HK-2 (cell line): ENCODE measurements around the gene TSHB.
"Not testable (repeated sequence)": the region's sequence is repeated elsewhere in the genome, so short reads cannot be mapped to it uniquely, and the experiment has no call there.

Source experiments
- DNase-seq: peaks from one replicate; pipeline ENCODE4 v3.0.0-alpha.2; 2018; ENCODE audit not compliant: unreplicated experiment

Gene TSHB

GRCh38 chr1:115029526-115029925, at the start of gene TSHB:
TSHB (plus strand) TSS chr1:115029826; CDS start chr1:115033363, 3,537 bp downstream.
- DNase-seq, result no peak

- no peak for DNase-seq
Measured at GRCh38 chr1:114982251-114982650, 47.4 kb upstream of the TSHB start.

GRCh38 chr1:114986286-114986685, 43.3 kb upstream of the TSHB start:
- no peak for DNase-seq

- no peak for DNase-seq
Measured at GRCh38 chr1:114988095-114988494, 41.5 kb upstream of the TSHB start.

- no peak for DNase-seq
Measured at GRCh38 chr1:114997510-114998289, 31.9 kb upstream of the TSHB start.

- DNase-seq, result no peak
Measured at GRCh38 chr1:115006191-115006590, 23.4 kb upstream of the TSHB start.

- no peak for DNase-seq
Measured at GRCh38 chr1:115012006-115012405, 17.6 kb upstream of the TSHB start.

- DNase-seq, result no peak
Measured at GRCh38 chr1:115012434-115012833, 17.2 kb upstream of the TSHB start.

- no peak for DNase-seq
Measured at GRCh38 chr1:115013792-115014191, 15.8 kb upstream of the TSHB start.

GRCh38 chr1:115019549-115019948, 10.1 kb upstream of the TSHB start:
- DNase-seq, result not testable (repeated sequence)

- DNase-seq, result no peak
Measured at GRCh38 chr1:115021145-115021544, 8.5 kb upstream of the TSHB start.

- no peak for DNase-seq
Measured at GRCh38 chr1:115023593-115023992, 6.0 kb upstream of the TSHB start.

- DNase-seq, result no peak
Measured at GRCh38 chr1:115031595-115031994, 2.0 kb downstream of the TSHB start.

GRCh38 chr1:115035652-115036051, 6.0 kb downstream of the TSHB start:
- DNase-seq, result no peak

GRCh38 chr1:115036814-115037507, 7.3 kb downstream of the TSHB start:
- DNase-seq, result no peak

GRCh38 chr1:115040501-115040900, 10.9 kb downstream of the TSHB start:
- no peak for DNase-seq

GRCh38 chr1:115041654-115042053, 12.0 kb downstream of the TSHB start:
- DNase-seq, result no peak

GRCh38 chr1:115046751-115047150, 17.1 kb downstream of the TSHB start:
- DNase-seq, result no peak

- DNase-seq, result no peak
Measured at GRCh38 chr1:115051850-115052249, 22.2 kb downstream of the TSHB start.

- peak; percentile 52 for DNase-seq
Measured at GRCh38 chr1:115052454-115053083, 22.9 kb downstream of the TSHB start.

- DNase-seq, result peak; percentile 88
Measured at GRCh38 chr1:115056395-115056798, 26.8 kb downstream of the TSHB start.

- no peak for DNase-seq
Measured at GRCh38 chr1:115057661-115058254, 28.1 kb downstream of the TSHB start.
